ENCODE measurements around the gene KLHL13. TPM values are rescaled to one million over a fixed set of nuclear protein-coding genes. Genes with fewer than 3 reads are reported as not detected.
"Not testable (repeated sequence)": the region's sequence is repeated elsewhere in the genome, so short reads cannot be mapped to it uniquely, and the experiment has no call there.

The KLHL13 gene
- total RNA-seq, 1 experiment from 2014 or later: 0.64 TPM

DNA sequence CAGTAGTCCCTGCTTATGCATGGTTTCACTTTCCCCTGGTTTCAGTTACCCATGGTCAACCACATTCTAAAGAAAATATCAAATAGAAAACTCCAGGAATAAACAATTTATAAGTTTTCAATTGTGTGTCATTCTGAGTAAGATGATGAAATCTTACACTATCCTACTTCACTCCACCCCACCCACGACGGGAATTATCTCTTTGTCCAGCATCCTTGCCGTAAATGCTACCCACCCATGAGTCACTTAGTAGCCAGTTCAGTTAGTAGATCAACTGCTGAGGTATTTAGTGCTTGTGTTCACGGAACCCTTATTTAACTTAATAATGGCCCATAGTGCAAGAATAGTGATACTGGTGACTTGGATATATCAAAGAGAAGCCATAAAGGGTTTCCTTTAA is 91.4 kb downstream of the KLHL13 start:
- Mint-ChIP-seq H3K27me3 (ENCODE audit: unreplicated experiment) (no peaks in the 10 kb centered on the region), H3K27ac (ENCODE audit: unreplicated experiment) (no peak overlapping the region), H3K4me1 (ENCODE audit: low read depth, unreplicated experiment) (no peaks in the 10 kb centered on the region), H3K9me3 (ENCODE audit: low read depth, unreplicated experiment) (peaks cover 2% of the 10 kb centered on the region), H3K4me3 (ENCODE audit: low read depth, unreplicated experiment) (no peak overlapping the region), H3K36me3 (ENCODE audit: insufficient read depth, unreplicated experiment) (no peaks in the 10 kb centered on the region)
- BruUV-seq (replicated peaks): no TSS peak
- no peak for DNase-seq
- intact Hi-C loops (cut with micrococcal nuclease; ENCODE audit: unreplicated experiment): no loop called here
- TF ChIP-seq, protein P1, sequence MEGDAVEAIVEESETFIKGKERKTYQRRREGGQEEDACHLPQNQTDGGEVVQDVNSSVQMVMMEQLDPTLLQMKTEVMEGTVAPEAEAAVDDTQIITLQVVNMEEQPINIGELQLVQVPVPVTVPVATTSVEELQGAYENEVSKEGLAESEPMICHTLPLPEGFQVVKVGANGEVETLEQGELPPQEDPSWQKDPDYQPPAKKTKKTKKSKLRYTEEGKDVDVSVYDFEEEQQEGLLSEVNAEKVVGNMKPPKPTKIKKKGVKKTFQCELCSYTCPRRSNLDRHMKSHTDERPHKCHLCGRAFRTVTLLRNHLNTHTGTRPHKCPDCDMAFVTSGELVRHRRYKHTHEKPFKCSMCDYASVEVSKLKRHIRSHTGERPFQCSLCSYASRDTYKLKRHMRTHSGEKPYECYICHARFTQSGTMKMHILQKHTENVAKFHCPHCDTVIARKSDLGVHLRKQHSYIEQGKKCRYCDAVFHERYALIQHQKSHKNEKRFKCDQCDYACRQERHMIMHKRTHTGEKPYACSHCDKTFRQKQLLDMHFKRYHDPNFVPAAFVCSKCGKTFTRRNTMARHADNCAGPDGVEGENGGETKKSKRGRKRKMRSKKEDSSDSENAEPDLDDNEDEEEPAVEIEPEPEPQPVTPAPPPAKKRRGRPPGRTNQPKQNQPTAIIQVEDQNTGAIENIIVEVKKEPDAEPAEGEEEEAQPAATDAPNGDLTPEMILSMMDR (IDR thresholded peaks at IDR 0.05; ENCODE audit: unreplicated experiment): no peak
- CTCF ChIA-PET: no interaction called here

DNA sequence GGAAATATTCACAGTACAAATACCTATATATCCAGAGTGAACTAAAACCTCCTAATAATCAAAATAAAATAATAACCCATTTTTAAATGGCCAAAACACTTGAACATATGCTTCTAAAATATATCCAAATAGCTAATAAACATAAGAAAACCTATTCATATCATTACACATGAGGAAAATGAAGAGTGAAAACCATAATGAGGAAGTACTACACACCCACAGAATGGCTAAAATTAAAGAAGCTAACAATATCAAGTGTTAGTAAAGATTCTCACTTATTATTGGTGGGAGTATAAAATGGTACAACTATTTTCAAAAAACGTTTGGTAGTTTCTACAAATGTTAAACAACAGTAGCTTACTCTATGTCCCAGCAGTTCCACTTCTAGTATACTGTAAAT is 92.1 kb downstream of the KLHL13 start:
- Mint-ChIP-seq H3K27me3 (ENCODE audit: unreplicated experiment) (no peaks in the 10 kb centered on the region), H3K4me1 (ENCODE audit: low read depth, unreplicated experiment) (no peaks in the 10 kb centered on the region), H3K9me3 (ENCODE audit: low read depth, unreplicated experiment) (peaks cover 2% of the 10 kb centered on the region), H3K36me3 (ENCODE audit: insufficient read depth, unreplicated experiment) (no peaks in the 10 kb centered on the region), H3K27ac (ENCODE audit: unreplicated experiment) (no peak overlapping the region), H3K4me3 (ENCODE audit: low read depth, unreplicated experiment) (no peak overlapping the region)
- DNase-seq: no peak
- TF ChIP-seq, protein P1 (IDR thresholded peaks at IDR 0.05; ENCODE audit: unreplicated experiment): no peak
- CTCF ChIA-PET: no interaction called here
- intact Hi-C loops (cut with micrococcal nuclease; ENCODE audit: unreplicated experiment): no loop called here
- no TSS peak for BruUV-seq (replicated peaks)

DNA sequence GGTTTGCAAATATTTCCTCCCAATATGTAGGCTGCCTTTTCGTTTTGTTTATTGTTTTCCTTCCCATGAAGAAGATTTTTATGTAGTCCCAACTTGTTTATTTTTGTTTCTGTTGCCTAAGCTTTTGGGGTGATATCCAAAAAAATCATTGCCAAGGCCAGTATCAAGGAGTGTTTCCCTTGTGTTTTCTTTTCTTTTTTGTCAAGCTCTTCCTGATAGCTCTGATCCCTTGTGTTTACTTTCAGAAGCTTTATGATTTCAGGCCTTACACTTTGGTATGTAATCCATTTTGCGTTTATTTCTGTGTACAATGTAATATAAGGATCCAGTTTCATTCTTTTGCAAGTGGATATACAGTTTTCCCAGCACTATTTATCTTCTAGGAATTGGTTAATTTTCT is 93.9 kb downstream of the KLHL13 start:
- TF ChIP-seq, protein P1 (IDR thresholded peaks at IDR 0.05; ENCODE audit: unreplicated experiment): no peak
- peaks cover 2% of the 10 kb centered on the region for H3K9me3 Mint-ChIP-seq (ENCODE audit: low read depth, unreplicated experiment)
- DNase-seq: no peak
- H3K36me3 Mint-ChIP-seq (ENCODE audit: insufficient read depth, unreplicated experiment): no peaks in the 10 kb centered on the region
- no peak overlapping the region for H3K4me3 Mint-ChIP-seq (ENCODE audit: low read depth, unreplicated experiment)
- H3K27ac Mint-ChIP-seq (ENCODE audit: unreplicated experiment): no peak overlapping the region
- CTCF ChIA-PET: no interaction called here
- BruUV-seq (replicated peaks): no TSS peak
- intact Hi-C loops (cut with micrococcal nuclease; ENCODE audit: unreplicated experiment): no loop called here
- no peaks in the 10 kb centered on the region for H3K4me1 Mint-ChIP-seq (ENCODE audit: low read depth, unreplicated experiment)
- no peaks in the 10 kb centered on the region for H3K27me3 Mint-ChIP-seq (ENCODE audit: unreplicated experiment)

DNA sequence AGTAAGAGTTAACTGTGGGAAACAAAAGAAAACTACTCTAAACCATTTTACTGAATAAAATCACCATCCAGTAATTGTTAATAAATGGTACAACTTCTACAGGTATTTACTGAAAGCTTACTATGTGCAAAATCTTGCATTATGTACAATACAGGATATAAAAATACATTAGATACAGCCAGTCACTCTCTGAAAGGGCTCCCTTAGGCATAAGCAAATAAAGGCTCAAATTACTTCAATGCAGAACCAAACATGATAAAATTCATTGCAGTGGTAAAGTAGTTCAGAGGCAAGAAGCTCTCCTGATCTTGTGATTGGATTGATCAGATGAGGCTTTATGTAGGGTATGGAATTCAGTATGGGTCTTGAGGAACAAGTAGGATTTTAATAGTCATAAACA is 100.2 kb downstream of the KLHL13 start:
- H3K36me3 Mint-ChIP-seq (ENCODE audit: insufficient read depth, unreplicated experiment): no peaks in the 10 kb centered on the region
- H3K4me1 Mint-ChIP-seq (ENCODE audit: low read depth, unreplicated experiment): no peaks in the 10 kb centered on the region
- no peaks in the 10 kb centered on the region for H3K27me3 Mint-ChIP-seq (ENCODE audit: unreplicated experiment)
- CTCF ChIA-PET: no interaction called here
- no peak overlapping the region for H3K4me3 Mint-ChIP-seq (ENCODE audit: low read depth, unreplicated experiment)
- TF ChIP-seq, protein P1 (IDR thresholded peaks at IDR 0.05; ENCODE audit: unreplicated experiment): no peak
- BruUV-seq (replicated peaks): no TSS peak
- no peak overlapping the region for H3K27ac Mint-ChIP-seq (ENCODE audit: unreplicated experiment)
- intact Hi-C loops (cut with micrococcal nuclease; ENCODE audit: unreplicated experiment): no loop called here
- DNase-seq: no peak
- H3K9me3 Mint-ChIP-seq (ENCODE audit: low read depth, unreplicated experiment): peaks cover 11% of the 10 kb centered on the region

DNA sequence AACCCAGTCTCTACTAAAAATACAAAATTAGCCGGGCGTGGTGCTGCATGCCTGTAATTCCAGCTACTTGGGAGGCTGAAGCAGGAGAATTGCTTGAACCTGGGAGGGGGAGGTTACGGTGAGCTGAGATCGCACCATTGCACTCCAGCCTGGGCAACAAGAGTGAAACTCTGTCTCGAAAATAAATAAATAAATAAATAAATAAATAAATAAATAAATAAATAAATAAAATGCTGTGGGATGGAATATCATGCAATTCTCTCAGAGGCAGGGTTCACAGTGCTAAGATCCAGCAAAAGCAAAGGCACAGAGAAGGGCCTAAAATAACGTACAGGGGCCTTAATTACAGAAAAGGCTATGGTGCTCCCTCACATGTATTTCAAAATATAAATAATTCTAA is 114.2 kb downstream of the KLHL13 start:
- H3K4me1 Mint-ChIP-seq (ENCODE audit: low read depth, unreplicated experiment); H3K36me3 Mint-ChIP-seq (ENCODE audit: insufficient read depth, unreplicated experiment); H3K4me3 Mint-ChIP-seq (ENCODE audit: low read depth, unreplicated experiment); H3K27ac Mint-ChIP-seq (ENCODE audit: unreplicated experiment); BruUV-seq (replicated peaks); H3K27me3 Mint-ChIP-seq (ENCODE audit: unreplicated experiment); CTCF ChIA-PET; DNase-seq; intact Hi-C loops (cut with micrococcal nuclease; ENCODE audit: unreplicated experiment): not testable (repeated sequence)
- H3K9me3 Mint-ChIP-seq (ENCODE audit: low read depth, unreplicated experiment): peaks cover 10% of the 10 kb centered on the region
